ENCODE results near the gene C2orf81.
A peak's percentile ranks its signal among the peaks of the same experiment; 100 is the strongest.

The C2orf81 gene

GRCh38 chr2:74407682-74408081, 13.7 kb downstream of the C2orf81 start:
- TF ChIP-seq CTCF (conservative IDR thresholded peaks at IDR 0.05; ENCODE audit: low read length) = no peak
- no peak overlapping the region for H3K4me3 ChIP-seq (ENCODE audit: low read length)
- DNase-seq (ENCODE audit: low read depth) = no peak

- no peak overlapping the region for H3K4me3 ChIP-seq (ENCODE audit: low read length)
- DNase-seq (ENCODE audit: low read depth) = no peak
- TF ChIP-seq CTCF (conservative IDR thresholded peaks at IDR 0.05; ENCODE audit: low read length) = no peak
Measured at GRCh38 chr2:74406035-74406434, 15.4 kb downstream of the C2orf81 start.

GRCh38 chr2:74401891-74402290, 19.5 kb downstream of the C2orf81 start:
- TF ChIP-seq CTCF (conservative IDR thresholded peaks at IDR 0.05; ENCODE audit: low read length) = no peak
- DNase-seq (ENCODE audit: low read depth) = no peak
- H3K4me3 ChIP-seq (ENCODE audit: low read length) = no peak overlapping the region

GRCh38 chr2:74399785-74400184, 21.6 kb downstream of the C2orf81 start:
- DNase-seq (ENCODE audit: low read depth) = peak; percentile 42
- no peak overlapping the region for H3K4me3 ChIP-seq (ENCODE audit: low read length)
- peak; percentile 70 for TF ChIP-seq CTCF (conservative IDR thresholded peaks at IDR 0.05; ENCODE audit: low read length)

GRCh38 chr2:74396149-74396548, 25.3 kb downstream of the C2orf81 start:
- no peak for DNase-seq (ENCODE audit: low read depth)
- no peak overlapping the region for H3K4me3 ChIP-seq (ENCODE audit: low read length)
- TF ChIP-seq CTCF (conservative IDR thresholded peaks at IDR 0.05; ENCODE audit: low read length) = no peak

GRCh38 chr2:74393525-74393924, 27.9 kb downstream of the C2orf81 start:
- no peak overlapping the region for H3K4me3 ChIP-seq (ENCODE audit: low read length)
- DNase-seq (ENCODE audit: low read depth) = no peak
- no peak for TF ChIP-seq CTCF (conservative IDR thresholded peaks at IDR 0.05; ENCODE audit: low read length)

- no peak for DNase-seq (ENCODE audit: low read depth)
- TF ChIP-seq CTCF (conservative IDR thresholded peaks at IDR 0.05; ENCODE audit: low read length) = no peak
- peak overlapping the region; percentile 95; the same call in 1 of the 2 replicates for H3K4me3 ChIP-seq (ENCODE audit: low read length)
Measured at GRCh38 chr2:74392449-74392743, 29.0 kb downstream of the C2orf81 start.
